Testis (tissue), 2 donors: ENCODE data around the gene VWF.

Experiments
- POLR2A ChIP-seq: fragments of 450-650 bp; IDR thresholded peaks from one replicate; pipeline ENCODE4 v1.6.1; 2017; ENCODE audit warnings: antibody characterized with exemption, mild to moderate bottlenecking, moderate library complexity
- TF ChIP-seq, protein P1 (sequence below), 3 experiments: fragments of 450-650 bp in 2 of 3; fragments of 200-600 bp in 1 of 3; sonication (generic) in 1 of 3; IDR thresholded peaks; one replicate each; pipeline ENCODE4 v1.5.1; 2016 to 2019; ENCODE audit warnings: antibody characterized with exemption in 3 of 3, mild to moderate bottlenecking in 2 of 3, moderate library complexity in 1 of 3

DNA sequence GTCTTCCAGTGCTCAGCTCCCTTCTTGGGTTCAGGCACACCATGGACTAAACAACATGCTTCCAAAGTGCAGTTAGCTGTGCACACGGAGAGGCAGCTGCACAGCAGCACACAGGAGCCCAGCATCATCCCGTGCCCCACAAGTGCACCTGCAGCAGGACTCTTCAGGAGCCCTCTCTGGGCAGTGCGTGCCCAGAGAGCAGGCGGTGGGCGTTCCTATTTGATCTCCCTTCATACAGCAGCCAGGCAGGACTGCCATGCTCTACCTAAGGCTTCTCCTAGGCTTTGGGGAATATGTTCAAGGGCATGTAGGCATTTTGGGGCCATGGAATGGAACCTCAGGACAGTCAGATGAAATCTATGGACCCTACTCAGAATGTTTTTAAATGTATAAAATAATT is 214.9 kb downstream of the VWF start:
- TF ChIP-seq, protein P1, sequence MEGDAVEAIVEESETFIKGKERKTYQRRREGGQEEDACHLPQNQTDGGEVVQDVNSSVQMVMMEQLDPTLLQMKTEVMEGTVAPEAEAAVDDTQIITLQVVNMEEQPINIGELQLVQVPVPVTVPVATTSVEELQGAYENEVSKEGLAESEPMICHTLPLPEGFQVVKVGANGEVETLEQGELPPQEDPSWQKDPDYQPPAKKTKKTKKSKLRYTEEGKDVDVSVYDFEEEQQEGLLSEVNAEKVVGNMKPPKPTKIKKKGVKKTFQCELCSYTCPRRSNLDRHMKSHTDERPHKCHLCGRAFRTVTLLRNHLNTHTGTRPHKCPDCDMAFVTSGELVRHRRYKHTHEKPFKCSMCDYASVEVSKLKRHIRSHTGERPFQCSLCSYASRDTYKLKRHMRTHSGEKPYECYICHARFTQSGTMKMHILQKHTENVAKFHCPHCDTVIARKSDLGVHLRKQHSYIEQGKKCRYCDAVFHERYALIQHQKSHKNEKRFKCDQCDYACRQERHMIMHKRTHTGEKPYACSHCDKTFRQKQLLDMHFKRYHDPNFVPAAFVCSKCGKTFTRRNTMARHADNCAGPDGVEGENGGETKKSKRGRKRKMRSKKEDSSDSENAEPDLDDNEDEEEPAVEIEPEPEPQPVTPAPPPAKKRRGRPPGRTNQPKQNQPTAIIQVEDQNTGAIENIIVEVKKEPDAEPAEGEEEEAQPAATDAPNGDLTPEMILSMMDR (IDR thresholded peaks at IDR 0.05), result no peak
- no peak for TF ChIP-seq POLR2A
